ENCODE data around the gene COL12A1. TPM values are rescaled to one million over a fixed set of nuclear protein-coding genes. Genes with fewer than 3 reads are reported as not detected.

COL12A1 gene
- polyA plus RNA-seq, 1 donor from 2014 or later = 0.63 TPM

DNA sequence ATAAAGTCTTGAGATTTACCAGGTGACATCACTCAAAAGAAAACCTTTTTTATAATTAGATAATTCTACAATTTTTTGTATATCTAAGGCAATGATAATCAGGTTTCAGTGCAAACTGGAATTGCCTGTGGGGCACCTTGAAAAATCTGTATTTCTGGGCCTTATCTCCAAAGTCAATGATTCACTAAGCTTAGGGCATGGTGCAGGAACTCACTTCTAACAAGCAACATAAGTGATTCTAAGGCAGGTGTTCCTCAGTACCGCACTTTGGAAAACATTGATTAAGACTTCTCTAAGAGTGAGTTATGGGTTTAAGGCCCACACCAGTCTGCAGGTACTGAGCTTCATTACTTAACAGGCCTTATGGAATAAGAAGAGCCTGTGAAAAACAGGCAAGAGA, 115.3 kb downstream of the COL12A1 start:
- Histone ChIP-seq H3K4me2 (ENCODE audit: low read length) (no peak overlapping the region), H3K9ac (ENCODE audit: low read length) (no peak overlapping the region), H3K79me2 (replicated peaks; ENCODE audit: insufficient read depth, low read length) (no peaks in the 10 kb centered on the region), H3K27ac (ENCODE audit: low read length) (no peak overlapping the region), H3K9me2 (ENCODE audit: insufficient read depth, low read length) (no peaks in the 10 kb centered on the region), H3F3A (ENCODE audit: insufficient read depth, low read length, poor library complexity, severe bottlenecking) (no peaks in the 10 kb centered on the region), H4K20me1 (ENCODE audit: insufficient read depth) (no peaks in the 10 kb centered on the region), H3K36me3 (ENCODE audit: insufficient read depth, low read length) (no peaks in the 10 kb centered on the region), H3K9me3 (ENCODE audit: low read length) (no peaks in the 10 kb centered on the region), H3K27me3 (ENCODE audit: insufficient read depth, low read depth, low read length) (no peaks in the 10 kb centered on the region), H2AFZ (ENCODE audit: low read depth, low read length) (no peak overlapping the region), H3K4me3 (ENCODE audit: low read length) (no peak overlapping the region)
- no peak for TF ChIP-seq SMC3 (conservative IDR thresholded peaks at IDR 0.05; ENCODE audit: poor library complexity)
- no peak for TF ChIP-seq REST (IDR thresholded peaks at IDR 0.05; ENCODE audit: borderline replicate concordance)
- TF ChIP-seq EP300 (conservative IDR thresholded peaks at IDR 0.05; ENCODE audit: poor library complexity, severe bottlenecking) = no peak
- TF ChIP-seq TAF1 (IDR thresholded peaks at IDR 0.05; ENCODE audit: low read depth) = no peak

- no peaks in the 10 kb centered on the region for H3K27me3 ChIP-seq (ENCODE audit: insufficient read depth, low read depth, low read length)
- no peak overlapping the region for H3K9ac ChIP-seq (ENCODE audit: low read length)
- H3K79me2 ChIP-seq (replicated peaks; ENCODE audit: insufficient read depth, low read length) = no peaks in the 10 kb centered on the region
- no peak overlapping the region for H3K4me3 ChIP-seq (ENCODE audit: low read length)
- TF ChIP-seq REST (IDR thresholded peaks at IDR 0.05; ENCODE audit: borderline replicate concordance) = no peak
- no peak for TF ChIP-seq POLR2AphosphoS5 (IDR thresholded peaks at IDR 0.05)
- TF ChIP-seq EP300 (conservative IDR thresholded peaks at IDR 0.05; ENCODE audit: poor library complexity, severe bottlenecking) = no peak
- TF ChIP-seq RAD21 (conservative IDR thresholded peaks at IDR 0.05) = no peak
- TF ChIP-seq, protein P1, sequence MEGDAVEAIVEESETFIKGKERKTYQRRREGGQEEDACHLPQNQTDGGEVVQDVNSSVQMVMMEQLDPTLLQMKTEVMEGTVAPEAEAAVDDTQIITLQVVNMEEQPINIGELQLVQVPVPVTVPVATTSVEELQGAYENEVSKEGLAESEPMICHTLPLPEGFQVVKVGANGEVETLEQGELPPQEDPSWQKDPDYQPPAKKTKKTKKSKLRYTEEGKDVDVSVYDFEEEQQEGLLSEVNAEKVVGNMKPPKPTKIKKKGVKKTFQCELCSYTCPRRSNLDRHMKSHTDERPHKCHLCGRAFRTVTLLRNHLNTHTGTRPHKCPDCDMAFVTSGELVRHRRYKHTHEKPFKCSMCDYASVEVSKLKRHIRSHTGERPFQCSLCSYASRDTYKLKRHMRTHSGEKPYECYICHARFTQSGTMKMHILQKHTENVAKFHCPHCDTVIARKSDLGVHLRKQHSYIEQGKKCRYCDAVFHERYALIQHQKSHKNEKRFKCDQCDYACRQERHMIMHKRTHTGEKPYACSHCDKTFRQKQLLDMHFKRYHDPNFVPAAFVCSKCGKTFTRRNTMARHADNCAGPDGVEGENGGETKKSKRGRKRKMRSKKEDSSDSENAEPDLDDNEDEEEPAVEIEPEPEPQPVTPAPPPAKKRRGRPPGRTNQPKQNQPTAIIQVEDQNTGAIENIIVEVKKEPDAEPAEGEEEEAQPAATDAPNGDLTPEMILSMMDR (IDR thresholded peaks at IDR 0.05; ENCODE audit: poor library complexity, severe bottlenecking) = no peak
- TF ChIP-seq SMC3 (conservative IDR thresholded peaks at IDR 0.05; ENCODE audit: poor library complexity) = no peak
- TF ChIP-seq EZH2 (IDR thresholded peaks at IDR 0.05; ENCODE audit: borderline replicate concordance, insufficient read depth, low read length, poor library complexity, severe bottlenecking) = no peak
- TF ChIP-seq TAF1 (IDR thresholded peaks at IDR 0.05; ENCODE audit: low read depth) = no peak
- TF ChIP-seq MXI1 (conservative IDR thresholded peaks at IDR 0.05; ENCODE audit: poor library complexity, severe bottlenecking) = no peak
- H3K4me2 ChIP-seq (ENCODE audit: low read length) = no peak overlapping the region
- H3K27ac ChIP-seq (ENCODE audit: low read length) = no peak overlapping the region
- H2AFZ ChIP-seq (ENCODE audit: low read depth, low read length) = no peak overlapping the region
- H3K36me3 ChIP-seq (ENCODE audit: insufficient read depth, low read length) = no peaks in the 10 kb centered on the region
- H3K9me3 ChIP-seq (ENCODE audit: low read length) = no peaks in the 10 kb centered on the region
- H3K9me2 ChIP-seq (ENCODE audit: insufficient read depth, low read length) = no peaks in the 10 kb centered on the region
- no peaks in the 10 kb centered on the region for H3F3A ChIP-seq (ENCODE audit: insufficient read depth, low read length, poor library complexity, severe bottlenecking)
- H4K20me1 ChIP-seq (ENCODE audit: insufficient read depth) = no peaks in the 10 kb centered on the region
Observed at GRCh38 chr6:75089921-75090320, 115.9 kb downstream of the COL12A1 start.
